WI38 (cell line): ENCODE measurements around the gene ENTPD2.

ENCODE experiments used
- H3K4me3 ChIP-seq: 2 replicates; pipeline ENCODE4 v1.5.1; 2011; ENCODE audit warnings: low read depth, mild to moderate bottlenecking, control low read depth, low read length
- CTCF ChIP-seq: IDR thresholded peaks from 2 replicates; pipeline ENCODE4 v1.5.1; 2012; ENCODE audit warnings: low read depth, mild to moderate bottlenecking, control low read depth, low read length

The ENTPD2 gene

GRCh38 chr9:137058521-137059234 is 4.8 kb upstream of the ENTPD2 start:
- H3K4me3 ChIP-seq = no peak overlapping the region
- TF ChIP-seq CTCF = no peak

GRCh38 chr9:137057545-137057944 is 3.7 kb upstream of the ENTPD2 start:
- no peak for TF ChIP-seq CTCF
- H3K4me3 ChIP-seq = no peak overlapping the region

- TF ChIP-seq CTCF = no peak
- no peak overlapping the region for H3K4me3 ChIP-seq
Observed at GRCh38 chr9:137056739-137057415, 3.0 kb upstream of the ENTPD2 start.

GRCh38 chr9:137055385-137056364 is 1.8 kb upstream of the ENTPD2 start:
- no peak for TF ChIP-seq CTCF
- no peak overlapping the region for H3K4me3 ChIP-seq

- no peak overlapping the region for H3K4me3 ChIP-seq
- no peak for TF ChIP-seq CTCF
Observed at GRCh38 chr9:137054932-137055384, 1.1 kb upstream of the ENTPD2 start.

GRCh38 chr9:137052998-137053943 is 590 bp downstream of the ENTPD2 start:
- TF ChIP-seq CTCF = no peak
- no peak overlapping the region for H3K4me3 ChIP-seq
